ENCODE data around the gene QSOX2.
"Not testable (repeated sequence)": the region's sequence is repeated elsewhere in the genome, so short reads cannot be mapped to it uniquely, and the experiment has no call there.

Gene QSOX2

GRCh38 chr9:136250676-136251075 lies 5.1 kb upstream of the QSOX2 start:
- DNase-seq = no peak

- no peak for DNase-seq
Measured at GRCh38 chr9:136249877-136250559, 4.4 kb upstream of the QSOX2 start.

- DNase-seq = no peak
Measured at GRCh38 chr9:136248951-136249876, 3.6 kb upstream of the QSOX2 start.

- no peak for DNase-seq
Measured at GRCh38 chr9:136247947-136248637, 2.5 kb upstream of the QSOX2 start.

- no peak for DNase-seq
Measured at GRCh38 chr9:136247551-136247916, 1.9 kb upstream of the QSOX2 start.

- DNase-seq = no peak
Measured at GRCh38 chr9:136246849-136247550, 1.4 kb upstream of the QSOX2 start.

GRCh38 chr9:136244969-136245218 lies 718 bp downstream of the QSOX2 start:
- no peak for DNase-seq

- DNase-seq = peak; percentile 72
Measured at GRCh38 chr9:136244122-136244968, 1.3 kb downstream of the QSOX2 start.

- no peak for DNase-seq
Measured at GRCh38 chr9:136243631-136244030, 2.0 kb downstream of the QSOX2 start.

GRCh38 chr9:136242918-136243525 lies 2.6 kb downstream of the QSOX2 start:
- no peak for DNase-seq

- DNase-seq = no peak
Measured at GRCh38 chr9:136242248-136242647, 3.4 kb downstream of the QSOX2 start.

GRCh38 chr9:136241542-136241941 lies 4.1 kb downstream of the QSOX2 start:
- no peak for DNase-seq

- no peak for DNase-seq
Measured at GRCh38 chr9:136240941-136241340, 4.7 kb downstream of the QSOX2 start.

- DNase-seq = no peak
Measured at GRCh38 chr9:136239983-136240330, 5.7 kb downstream of the QSOX2 start.

- no peak for DNase-seq
Measured at GRCh38 chr9:136239135-136239982, 6.3 kb downstream of the QSOX2 start.

GRCh38 chr9:136238342-136238732 lies 7.3 kb downstream of the QSOX2 start:
- DNase-seq = no peak

- no peak for DNase-seq
Measured at GRCh38 chr9:136237486-136238341, 7.9 kb downstream of the QSOX2 start.

- not testable (repeated sequence) for DNase-seq
Measured at GRCh38 chr9:136236471-136237410, 8.9 kb downstream of the QSOX2 start.

All from activated CD8-positive, alpha-beta memory T cell treated with anti-CD3 and anti-CD28 coated beads, Interleukin-2, amount 50 U/mL, for 48 hours (primary cell).